Endothelial cell of umbilical vein (primary cell): ENCODE results near the gene GPR146. TPM values are rescaled to one million over a fixed set of nuclear protein-coding genes. Genes with fewer than 3 reads are reported as not detected.
"Not testable (repeated sequence)": the region's sequence is repeated elsewhere in the genome, so short reads cannot be mapped to it uniquely, and the experiment has no call there.

ENCODE experiments used
- BruUV-seq: library from RNA; stranded (reverse); fragments of 400-500 nt; replicated peaks from 2 replicates; lab custom pipeline; 2021; lab: Mats Ljungman, UMichigan
- CTCF ChIA-PET: fragments of 300-600, 350-600 bp; sonication (Branson Sonifier 250); formaldehyde crosslinking; loops from one replicate; lab custom pipeline; 2021; ENCODE audit warnings: antibody characterized with exemption, inconsistent platforms; lab: Charles Lee
- POLR2A ChIA-PET: fragments of 300-600, 350-600 bp; sonication (Branson Sonifier 250); formaldehyde crosslinking; loops from one replicate; lab custom pipeline; 2021; ENCODE audit warnings: antibody characterized with exemption, inconsistent platforms; lab: Charles Lee
- DNase-seq: peaks from one replicate; pipeline ENCODE4 v3.0.0-alpha.2; 2011; ENCODE audit warnings: low read depth, low spot score
- FAIRE-seq: peaks from 2 replicates; lab custom pipeline; 2011; peaks lifted over from hg19 to GRCh38; lab: Jason Lieb, UNC
- H2AFZ ChIP-seq: 2 replicates; pipeline ENCODE4 v1.6.0; 2012; ENCODE audit warnings: low read depth, low read length, control low read depth, inconsistent platforms
- H3K27ac ChIP-seq: 2 replicates; pipeline ENCODE4 v1.5.1; 2011; ENCODE audit warnings: low read depth, mild to moderate bottlenecking, control low read depth, low read length, moderate library complexity; ENCODE audit not compliant: insufficient read depth
- H3K27me3 ChIP-seq, 2 experiments: 2 replicates each; pipeline versions ENCODE4 v1.6.0 to v1.6.1; 2011; ENCODE audit warnings: low read length in 2 of 2, mixed read lengths in 1 of 2; ENCODE audit not compliant: control insufficient read depth in 2 of 2, insufficient read depth in 2 of 2
- H3K36me3 ChIP-seq, 2 experiments: 2 replicates in 1 of 2; 3 replicates in 1 of 2; pipeline ENCODE4 v1.5.1; 2011; ENCODE audit warnings: low read length in 2 of 2, mild to moderate bottlenecking in 1 of 2, moderate library complexity in 1 of 2; ENCODE audit not compliant: control insufficient read depth in 2 of 2, insufficient read depth in 2 of 2; ENCODE audit errors: extremely low read depth in 1 of 2
- H3K4me1 ChIP-seq: 3 replicates; pipeline ENCODE4 v1.5.1; 2011; ENCODE audit warnings: mild to moderate bottlenecking, low read length; ENCODE audit not compliant: control insufficient read depth, insufficient read depth; ENCODE audit errors: extremely low read depth
- H3K4me2 ChIP-seq: 2 replicates; pipeline ENCODE4 v1.6.1; 2011; ENCODE audit warnings: low read length, control low read depth, mixed read lengths; ENCODE audit not compliant: insufficient read depth
- H3K4me3 ChIP-seq, 3 experiments: fragments of 200-600 bp in 1 of 3; sonication (generic), shearing (Covaris generic) in 1 of 3; replicated peaks in 1 of 3; 2 replicates each; pipeline ENCODE4 v1.5.1; 2011 to 2016; ENCODE audit warnings: control low read depth in 3 of 3, low read length in 3 of 3, mild to moderate bottlenecking in 2 of 3, inconsistent platforms in 1 of 3, low read depth in 1 of 3, moderate library complexity in 1 of 3; ENCODE audit not compliant: insufficient read depth in 1 of 3
- H3K79me2 ChIP-seq: 2 replicates; pipeline ENCODE4 v1.6.0; 2012; ENCODE audit warnings: low read length, inconsistent platforms; ENCODE audit not compliant: control insufficient read depth, insufficient read depth
- H3K9ac ChIP-seq: replicated peaks from 2 replicates; pipeline ENCODE3; 2011; ENCODE audit warnings: low read length, control low read depth; ENCODE audit not compliant: insufficient read depth; ENCODE audit errors: extremely low read depth
- H3K9me1 ChIP-seq: replicated peaks from 3 replicates; pipeline ENCODE4 v1.6.0; 2011; ENCODE audit warnings: mild to moderate bottlenecking, low read length; ENCODE audit not compliant: control insufficient read depth, insufficient read depth; ENCODE audit errors: extremely low read depth
- H3K9me3 ChIP-seq: replicated peaks from 2 replicates; pipeline ENCODE4 v1.5.1; 2012; ENCODE audit warnings: low read length, inconsistent platforms; ENCODE audit not compliant: control insufficient read depth, insufficient read depth
- H4K20me1 ChIP-seq: replicated peaks from 2 replicates; pipeline ENCODE3; 2011; ENCODE audit warnings: mild to moderate bottlenecking, low read length; ENCODE audit not compliant: control insufficient read depth, insufficient read depth; ENCODE audit errors: extremely low read depth
- CTCF ChIP-seq, 2 donors: IDR thresholded peaks; 1 replicate in 1 of 2; 2 replicates in 1 of 2; pipeline ENCODE4 v1.5.1; 2011; ENCODE audit warnings: low read length in 2 of 2, mild to moderate bottlenecking in 2 of 2, moderate library complexity in 2 of 2, control low read depth in 1 of 2, inconsistent platforms in 1 of 2, low read depth in 1 of 2; ENCODE audit not compliant: insufficient read depth in 1 of 2; ENCODE audit errors: extremely low read depth in 1 of 2
- EZH2 ChIP-seq: IDR thresholded peaks from 2 replicates; pipeline ENCODE4 v1.6.1; 2012; ENCODE audit warnings: borderline replicate concordance, low read depth, mild to moderate bottlenecking, moderate library complexity, low read length, inconsistent platforms; ENCODE audit not compliant: severe bottlenecking
- GATA2 ChIP-seq: IDR thresholded peaks from 2 replicates; pipeline ENCODE4 v1.7.0; 2011; ENCODE audit warnings: low read depth, mild to moderate bottlenecking, moderate library complexity, mixed read lengths, low read length; ENCODE audit not compliant: insufficient read length, insufficient read depth
- JUN ChIP-seq: IDR thresholded peaks from 2 replicates; pipeline ENCODE4 v1.6.1; 2011; ENCODE audit warnings: borderline replicate concordance, low read depth; ENCODE audit not compliant: insufficient read length, insufficient read depth
- MAX ChIP-seq: IDR thresholded peaks from 2 replicates; pipeline ENCODE4 v1.6.1; 2011; ENCODE audit not compliant: insufficient read depth, insufficient read length
- MYC ChIP-seq: IDR thresholded peaks from one replicate; pipeline ENCODE4 v1.6.1; 2011; ENCODE audit warnings: mild to moderate bottlenecking, low read depth, low read length
- POLR2A ChIP-seq: IDR thresholded peaks from 2 replicates; pipeline ENCODE4 v1.6.1; 2012; ENCODE audit warnings: low read depth, mild to moderate bottlenecking, control low read depth, low read length
- POLR2AphosphoS5 ChIP-seq: IDR thresholded peaks from 2 replicates; pipeline ENCODE4 v1.6.1; 2012; ENCODE audit warnings: low read depth, mild to moderate bottlenecking, control low read depth, low read length, moderate library complexity; ENCODE audit not compliant: insufficient read depth
- dilution Hi-C: fragments of 300-500 bp; cut with MboI; formaldehyde crosslinking; loops from one replicate; pipeline ENCODE4 v1.15.0; 2019; ENCODE audit warnings: low sequenced_read_pairs; ENCODE audit not compliant: extremely low pct_ligation_motif_present
- intact Hi-C: fragments of 100-400 bp; cut with micrococcal nuclease; formaldehyde crosslinking; loops from one replicate; pipeline ENCODE4 v1.10.0; 2022
- polyA plus RNA-seq, 4 experiments: library from polyadenylated mRNA; depleted of rRNA in 3 of 4; stranded (reverse) in 3 of 4; unstranded in 1 of 4; fragments of >200 nt; gene quantifications; 2 replicates each; pipeline versions ENCODE4 v1.2.1 to v1.2.3, GENCODE V29; 2011 to 2012; ENCODE audit warnings: missing spikeins in 1 of 4
- total RNA-seq: library from RNA; stranded (reverse); gene quantifications from 2 replicates; pipeline ENCODE4 v1.2.3, GENCODE V29; 2021

Gene GPR146
- total and polyA plus RNA-seq, 2 donors (not counting 3 experiments of a cell fraction or from before 2014, with no cell fraction given): 18.5 to 44.8 TPM

GRCh38 chr7:1073142-1073977 lies 29.0 kb downstream of the GPR146 start:
- Histone ChIP-seq H3K36me3 (no peaks in the 10 kb centered on the region), H3K27ac (no peak overlapping the region), H3K27me3 (no peaks in the 10 kb centered on the region), H3K4me3 (no peak overlapping the region), H2AFZ (no peak overlapping the region), H3K9ac (no peak overlapping the region), H3K4me2 (no peak overlapping the region), H4K20me1 (no peaks in the 10 kb centered on the region), H3K79me2 (no peaks in the 10 kb centered on the region), H3K4me1 (no peaks in the 10 kb centered on the region), H3K9me1 (no peaks in the 10 kb centered on the region), H3K9me3 (no peaks in the 10 kb centered on the region)
- FAIRE-seq (no peak), DNase-seq (no peak)
- intact Hi-C loops (no loop called here), dilution Hi-C loops (no loop called here)
- no TSS peak for BruUV-seq
- TF ChIP-seq EZH2 (no peak), POLR2A (no peak), GATA2 (no peak), MAX (no peak), CTCF (IDR thresholded peaks at IDR 0.05; ENCODE audit: extremely low read depth in 1 of 2, insufficient read depth in 1 of 2, low read depth in 1 of 2, low read length in 2 of 2) (no peak), MYC (no peak), JUN (no peak), POLR2AphosphoS5 (no peak)
- POLR2A ChIA-PET: no interaction called here
- CTCF ChIA-PET: interaction anchor here (1.0 to 1.7 kb wide), 5 partner anchors 13 to 103 kb away, joined by 4 to 9 read pairs (median 4); no protein-coding TSS in a partner anchor

- H3K36me3 ChIP-seq, BruUV-seq, H2AFZ ChIP-seq, DNase-seq, H3K4me2 ChIP-seq, POLR2A ChIA-PET, H3K4me3 ChIP-seq, H3K27ac ChIP-seq, intact Hi-C loops, FAIRE-seq, H3K4me1 ChIP-seq, dilution Hi-C loops, H3K9me1 ChIP-seq, H4K20me1 ChIP-seq, H3K79me2 ChIP-seq, H3K9ac ChIP-seq, H3K27me3 ChIP-seq, H3K9me3 ChIP-seq: not testable (repeated sequence)
- CTCF ChIA-PET: interaction anchor here (1.0 to 1.3 kb wide), 2 partner anchors 12 to 50 kb away, joined by 4 read pairs; no protein-coding TSS in a partner anchor
Measured at GRCh38 chr7:1074018-1074417, 29.7 kb downstream of the GPR146 start.
